Tibial nerve (tissue), 4 donors: ENCODE measurements around the gene SLC48A1. TPM values are rescaled to one million over a fixed set of nuclear protein-coding genes. Genes with fewer than 3 reads are reported as not detected.
A peak's percentile ranks its signal among the peaks of the same experiment; 100 is the strongest.

Source experiments
- DNase-seq, 2 donors: peaks; one replicate each; pipeline ENCODE4 v3.0.0-alpha.2; 2019; ENCODE audit warnings: low spot score in 2 of 2
- H3K27ac ChIP-seq, 4 donors: fragments of 200-600 bp; sonication (generic) in 3 of 4; one replicate each; pipeline ENCODE4 v1.5.1; 2017 to 2019; ENCODE audit warnings: mild to moderate bottlenecking in 1 of 4
- H3K27me3 ChIP-seq, 2 donors: fragments of 200-600 bp; sonication (generic) in 1 of 2; one replicate each; pipeline versions ENCODE4 v1.5.1 to v1.6.0; 2017 to 2019
- H3K36me3 ChIP-seq, 3 donors: fragments of 200-600 bp; sonication (generic); one replicate each; pipeline ENCODE4 v1.5.1; 2018 to 2019
- H3K4me1 ChIP-seq, 4 donors: fragments of 200-600 bp; sonication (generic) in 3 of 4; one replicate each; pipeline ENCODE4 v1.5.1; 2017 to 2019
- H3K4me3 ChIP-seq, 4 donors: fragments of 200-600 bp; sonication (generic) in 3 of 4; one replicate each; pipeline ENCODE4 v1.5.1; 2017 to 2019; ENCODE audit warnings: mild to moderate bottlenecking in 1 of 4, moderate library complexity in 1 of 4
- H3K9me3 ChIP-seq, 4 donors: fragments of 200-600 bp; sonication (generic) in 3 of 4; one replicate each; pipeline ENCODE4 v1.5.1; 2017 to 2019
- EP300 ChIP-seq, 2 donors: sonication (generic); formaldehyde crosslinking; IDR thresholded peaks; one replicate each; pipeline ENCODE4 v1.6.1; 2017; ENCODE audit warnings: antibody characterized with exemption in 2 of 2, mild to moderate bottlenecking in 1 of 2
- POLR2A ChIP-seq, 2 donors: fragments of 450-650 bp; IDR thresholded peaks; one replicate each; pipeline ENCODE4 v1.6.1; 2017; ENCODE audit warnings: antibody characterized with exemption in 2 of 2, mild to moderate bottlenecking in 2 of 2, moderate library complexity in 2 of 2
- WGBS, 2 donors: methylation state at CpG; one replicate each; pipeline ENCODE4 v1.1.5; 2018; 5-methylcytosine and 5-hydroxymethylcytosine counted together
- total RNA-seq, 4 donors: library from RNA; depleted of rRNA; stranded (reverse); fragments of >200 nt; gene quantifications; one replicate each; pipeline ENCODE4 v1.1.0, GENCODE V29; 2016
- TF ChIP-seq, protein P1 (sequence below), 5 experiments: fragments of 200-600 bp in 3 of 5; fragments of 450-650 bp in 2 of 5; sonication (generic) in 3 of 5; IDR thresholded peaks; one replicate each; pipeline ENCODE4 v1.5.1; 2016 to 2019; ENCODE audit warnings: antibody characterized with exemption in 5 of 5, mild to moderate bottlenecking in 3 of 5, moderate library complexity in 2 of 5

SLC48A1 gene
- total RNA-seq, 4 donors from 2014 or later: 24.6 to 37.9 (median 33.8) TPM

GRCh38 chr12:47824635-47825034, 51.6 kb downstream of the SLC48A1 start:
- H3K9me3 ChIP-seq: no peaks in the 10 kb centered on the region
- no peaks in the 10 kb centered on the region for H3K27me3 ChIP-seq
- TF ChIP-seq EP300 (IDR thresholded peaks at IDR 0.05) (no peak), POLR2A (IDR thresholded peaks at IDR 0.05) (no peak)
- TF ChIP-seq, protein P1, sequence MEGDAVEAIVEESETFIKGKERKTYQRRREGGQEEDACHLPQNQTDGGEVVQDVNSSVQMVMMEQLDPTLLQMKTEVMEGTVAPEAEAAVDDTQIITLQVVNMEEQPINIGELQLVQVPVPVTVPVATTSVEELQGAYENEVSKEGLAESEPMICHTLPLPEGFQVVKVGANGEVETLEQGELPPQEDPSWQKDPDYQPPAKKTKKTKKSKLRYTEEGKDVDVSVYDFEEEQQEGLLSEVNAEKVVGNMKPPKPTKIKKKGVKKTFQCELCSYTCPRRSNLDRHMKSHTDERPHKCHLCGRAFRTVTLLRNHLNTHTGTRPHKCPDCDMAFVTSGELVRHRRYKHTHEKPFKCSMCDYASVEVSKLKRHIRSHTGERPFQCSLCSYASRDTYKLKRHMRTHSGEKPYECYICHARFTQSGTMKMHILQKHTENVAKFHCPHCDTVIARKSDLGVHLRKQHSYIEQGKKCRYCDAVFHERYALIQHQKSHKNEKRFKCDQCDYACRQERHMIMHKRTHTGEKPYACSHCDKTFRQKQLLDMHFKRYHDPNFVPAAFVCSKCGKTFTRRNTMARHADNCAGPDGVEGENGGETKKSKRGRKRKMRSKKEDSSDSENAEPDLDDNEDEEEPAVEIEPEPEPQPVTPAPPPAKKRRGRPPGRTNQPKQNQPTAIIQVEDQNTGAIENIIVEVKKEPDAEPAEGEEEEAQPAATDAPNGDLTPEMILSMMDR (IDR thresholded peaks at IDR 0.05): no peak
- no peak for DNase-seq
- H3K27ac ChIP-seq: peak overlapping the region; percentile 66 to 99 (median 97)
- no peaks in the 10 kb centered on the region for H3K36me3 ChIP-seq
- peaks cover 5 to 90% (median 72%) of the 10 kb centered on the region in 4 donors for H3K4me1 ChIP-seq
- H3K4me3 ChIP-seq: no peak overlapping the region
- WGBS, 2 donors: 69% methylated on average over 3 of the region's 3 CpGs

- H3K9me3 ChIP-seq: no peaks in the 10 kb centered on the region
- H3K27ac ChIP-seq: peak overlapping the region in 3 of 4 donors; percentile 96 to 99 (median 98)
- H3K4me1 ChIP-seq: peaks cover 5 to 96% (median 72%) of the 10 kb centered on the region in 4 donors
- H3K4me3 ChIP-seq: no peak overlapping the region
- no peaks in the 10 kb centered on the region for H3K27me3 ChIP-seq
- DNase-seq: no peak
- no peaks in the 10 kb centered on the region for H3K36me3 ChIP-seq
- WGBS, 2 donors: 50 to 57% methylated on average over 6 of the region's 6 CpGs
- TF ChIP-seq POLR2A (IDR thresholded peaks at IDR 0.05): no peak
- TF ChIP-seq, protein P1 (IDR thresholded peaks at IDR 0.05): no peak
- no peak for TF ChIP-seq EP300 (IDR thresholded peaks at IDR 0.05)
Measured at GRCh38 chr12:47825173-47825639, 52.2 kb downstream of the SLC48A1 start.

GRCh38 chr12:47828008-47828975, 55.3 kb downstream of the SLC48A1 start:
- peaks cover 0 to 70% (median 46%) of the 10 kb centered on the region in 4 donors for H3K4me1 ChIP-seq
- no peak overlapping the region for H3K4me3 ChIP-seq
- no peaks in the 10 kb centered on the region for H3K9me3 ChIP-seq
- DNase-seq: no peak
- TF ChIP-seq EP300 (IDR thresholded peaks at IDR 0.05) (no peak), POLR2A (IDR thresholded peaks at IDR 0.05) (no peak)
- TF ChIP-seq, protein P1 (IDR thresholded peaks at IDR 0.05): no peak
- WGBS, 2 donors: 47 to 51% methylated on average over 12 to 14 of the region's 14 CpGs
- H3K27me3 ChIP-seq: no peaks in the 10 kb centered on the region
- H3K36me3 ChIP-seq: no peaks in the 10 kb centered on the region
- peak overlapping the region; percentile 7 to 99 (median 81) for H3K27ac ChIP-seq

- Histone ChIP-seq H3K4me1 (peaks cover 0 to 63% (median 40%) of the 10 kb centered on the region in 4 donors), H3K9me3 (no peaks in the 10 kb centered on the region), H3K4me3 (no peak overlapping the region), H3K27ac (peak overlapping the region; percentile 75 to 99 (median 81)), H3K36me3 (no peaks in the 10 kb centered on the region), H3K27me3 (no peaks in the 10 kb centered on the region)
- TF ChIP-seq, protein P1 (IDR thresholded peaks at IDR 0.05): no peak
- peak in 1 of 2 donors; percentile 67 for TF ChIP-seq EP300 (IDR thresholded peaks at IDR 0.05)
- TF ChIP-seq POLR2A (IDR thresholded peaks at IDR 0.05): peak in 1 of 2 donors; percentile 25
- DNase-seq: peak; percentile 77 to 79
- 28 to 30% methylated on average over 7 of the region's 7 CpGs for WGBS, 2 donors
Measured at GRCh38 chr12:47828976-47829482, 56.0 kb downstream of the SLC48A1 start.
